HEK293 (cell line): ENCODE measurements around the gene DAZAP1.
A peak's percentile ranks its signal among the peaks of the same experiment; 100 is the strongest.

ENCODE experiments used
- CTCF ChIA-PET: fragments of 350-600 bp; formaldehyde crosslinking; extraction: SDS; loops from one replicate; lab custom pipeline; 2021; ENCODE audit warnings: antibody characterized with exemption; lab: Yijun Ruan, JAX
- POLR2A ChIA-PET: fragments of 300-600 bp; formaldehyde crosslinking; extraction: SDS; loops from one replicate; lab custom pipeline; 2020; ENCODE audit warnings: antibody characterized with exemption, inconsistent platforms; lab: Yijun Ruan, JAX
- H3K27ac ChIP-seq: fragments of 200-500 bp; sonication (Bioruptor generic); 2 replicates; pipeline ENCODE4 v1.5.1; 2014; ENCODE audit warnings: low read depth, low read length, control low read depth, inconsistent platforms; ENCODE audit errors: extremely low read depth
- H3K36me3 ChIP-seq, 2 experiments: fragments of 200-500 bp in 1 of 2; sonication (Bioruptor generic) in 1 of 2; 1 replicate in 1 of 2; 2 replicates in 1 of 2; pipeline ENCODE4 v1.5.1; 2014 to 2017; ENCODE audit warnings: inconsistent platforms in 2 of 2, low read length in 2 of 2; ENCODE audit not compliant: control insufficient read depth in 2 of 2, insufficient read depth in 1 of 2
- H3K4me1 ChIP-seq: fragments of 200-500 bp; sonication (Bioruptor generic); 2 replicates; pipeline ENCODE4 v1.5.1; 2014; ENCODE audit warnings: mild to moderate bottlenecking, low read length, inconsistent platforms; ENCODE audit not compliant: control insufficient read depth, insufficient read depth
- H3K4me3 ChIP-seq: 2 replicates; pipeline ENCODE4 v1.5.1; 2011; ENCODE audit warnings: low read depth, mild to moderate bottlenecking, control low read depth, low read length, moderate library complexity
- H3K9me3 ChIP-seq: fragments of 200-500 bp; sonication (Bioruptor generic); 2 replicates; pipeline ENCODE4 v1.5.1; 2014; ENCODE audit warnings: low read depth, low read length, inconsistent platforms; ENCODE audit not compliant: control insufficient read depth, insufficient read depth
- GLIS2 ChIP-seq: fragments of 450-650 bp; formaldehyde crosslinking; IDR thresholded peaks from 2 replicates; pipeline ENCODE4 v1.5.1; 2016; ENCODE audit warnings: missing biosample characterization, missing genetic modification characterization
- KLF1 ChIP-seq: fragments of 450-650 bp; formaldehyde crosslinking; IDR thresholded peaks from 2 replicates; pipeline ENCODE4 v1.5.1; 2016; ENCODE audit warnings: missing biosample characterization, missing genetic modification characterization
- KLF7 ChIP-seq: fragments of 450-650 bp; formaldehyde crosslinking; IDR thresholded peaks from 2 replicates; pipeline ENCODE4 v1.5.1; 2016; ENCODE audit warnings: missing biosample characterization, missing genetic modification characterization, borderline replicate concordance
- KLF8 ChIP-seq: fragments of 450-650 bp; formaldehyde crosslinking; IDR thresholded peaks from 2 replicates; pipeline ENCODE4 v1.5.1; 2016; ENCODE audit warnings: missing biosample characterization, missing genetic modification characterization
- KLF9 ChIP-seq: fragments of 450-650 bp; formaldehyde crosslinking; IDR thresholded peaks from 2 replicates; pipeline ENCODE4 v1.5.1; 2016; ENCODE audit warnings: missing biosample characterization, missing genetic modification characterization, low read depth
- REPIN1 ChIP-seq: fragments of 450-650 bp; formaldehyde crosslinking; IDR thresholded peaks from 2 replicates; pipeline ENCODE4 v1.5.1; 2017; ENCODE audit warnings: missing biosample characterization, missing genetic modification characterization, low read depth
- SP2 ChIP-seq: fragments of 450-650 bp; formaldehyde crosslinking; IDR thresholded peaks from 2 replicates; pipeline ENCODE4 v1.5.1; 2016; ENCODE audit warnings: missing biosample characterization, missing genetic modification characterization
- ZBTB1 ChIP-seq: fragments of 450-650 bp; formaldehyde crosslinking; IDR thresholded peaks from 2 replicates; pipeline ENCODE4 v1.5.1; 2016; ENCODE audit warnings: missing biosample characterization, missing genetic modification characterization
- ZBTB17 ChIP-seq: fragments of 450-650 bp; formaldehyde crosslinking; IDR thresholded peaks from 2 replicates; pipeline ENCODE4 v1.5.1; 2016; ENCODE audit warnings: missing biosample characterization, missing genetic modification characterization
- ZBTB20 ChIP-seq: fragments of 450-650 bp; formaldehyde crosslinking; IDR thresholded peaks from 2 replicates; pipeline ENCODE4 v1.5.1; 2016; ENCODE audit warnings: missing biosample characterization, missing genetic modification characterization
- ZBTB48 ChIP-seq: fragments of 450-650 bp; formaldehyde crosslinking; IDR thresholded peaks from 2 replicates; pipeline ENCODE4 v1.5.1; 2016; ENCODE audit warnings: missing biosample characterization, missing genetic modification characterization
- ZNF157 ChIP-seq: fragments of 450-650 bp; formaldehyde crosslinking; IDR thresholded peaks from 2 replicates; pipeline ENCODE4 v1.5.1; 2016; ENCODE audit warnings: missing biosample characterization, missing genetic modification characterization
- ZNF174 ChIP-seq: fragments of 450-650 bp; formaldehyde crosslinking; IDR thresholded peaks from 2 replicates; pipeline ENCODE4 v1.5.0; 2017; ENCODE audit warnings: missing biosample characterization, mild to moderate bottlenecking, missing genetic modification characterization
- ZNF2 ChIP-seq: fragments of 450-650 bp; formaldehyde crosslinking; IDR thresholded peaks from 2 replicates; pipeline ENCODE4 v1.5.1; 2016; ENCODE audit warnings: missing biosample characterization, missing genetic modification characterization
- ZNF24 ChIP-seq: fragments of 450-650 bp; formaldehyde crosslinking; IDR thresholded peaks from 2 replicates; pipeline ENCODE4 v1.5.1; 2016; ENCODE audit warnings: missing biosample characterization, missing genetic modification characterization
- ZNF335 ChIP-seq: fragments of 450-650 bp; formaldehyde crosslinking; conservative IDR thresholded peaks from 2 replicates; pipeline ENCODE4 v1.5.1; 2016; ENCODE audit warnings: missing biosample characterization, missing genetic modification characterization
- ZNF350 ChIP-seq: fragments of 450-650 bp; formaldehyde crosslinking; IDR thresholded peaks from 2 replicates; pipeline ENCODE4 v1.5.0; 2017; ENCODE audit warnings: missing biosample characterization, mild to moderate bottlenecking, missing genetic modification characterization
- ZNF394 ChIP-seq: fragments of 450-650 bp; formaldehyde crosslinking; IDR thresholded peaks from 2 replicates; pipeline ENCODE4 v1.5.1; 2016; ENCODE audit warnings: missing biosample characterization, missing genetic modification characterization, mild to moderate bottlenecking, moderate library complexity, borderline replicate concordance
- ZNF48 ChIP-seq: fragments of 450-650 bp; formaldehyde crosslinking; IDR thresholded peaks from 2 replicates; pipeline ENCODE4 v1.5.1; 2016; ENCODE audit warnings: missing biosample characterization, missing genetic modification characterization
- ZNF521 ChIP-seq: fragments of 450-650 bp; formaldehyde crosslinking; IDR thresholded peaks from 2 replicates; pipeline ENCODE4 v1.5.1; 2017; ENCODE audit warnings: missing biosample characterization, mild to moderate bottlenecking, missing genetic modification characterization
- ZNF600 ChIP-seq: fragments of 450-650 bp; formaldehyde crosslinking; IDR thresholded peaks from 2 replicates; pipeline ENCODE4 v1.5.1; 2016; ENCODE audit warnings: missing biosample characterization, missing genetic modification characterization
- ZNF624 ChIP-seq: fragments of 450-650 bp; formaldehyde crosslinking; IDR thresholded peaks from 2 replicates; pipeline ENCODE4 v1.5.1; 2017; ENCODE audit warnings: missing biosample characterization, missing genetic modification characterization
- ZNF707 ChIP-seq: fragments of 450-650 bp; formaldehyde crosslinking; IDR thresholded peaks from 2 replicates; pipeline ENCODE4 v1.5.1; 2016; ENCODE audit warnings: missing biosample characterization, missing genetic modification characterization
- ZNF776 ChIP-seq: fragments of 450-650 bp; formaldehyde crosslinking; IDR thresholded peaks from 2 replicates; pipeline ENCODE4 v1.5.0; 2017; ENCODE audit warnings: missing biosample characterization, missing genetic modification characterization, borderline replicate concordance
- TF ChIP-seq, protein P1 (sequence below): fragments of 450-650 bp; formaldehyde crosslinking; IDR thresholded peaks from 2 replicates; pipeline ENCODE4 v1.5.1; 2016; ENCODE audit warnings: missing biosample characterization, missing genetic modification characterization
- TF ChIP-seq, protein P2 (sequence below): fragments of 450-650 bp; formaldehyde crosslinking; IDR thresholded peaks from 2 replicates; pipeline ENCODE4 v1.5.1; 2017; ENCODE audit warnings: missing biosample characterization, missing genetic modification characterization
- TF ChIP-seq, protein P3 (sequence below): fragments of 450-650 bp; formaldehyde crosslinking; IDR thresholded peaks from 2 replicates; pipeline ENCODE4 v1.5.1; 2016; ENCODE audit warnings: missing biosample characterization, missing genetic modification characterization
- TF ChIP-seq, protein P4 (sequence below): fragments of 450-650 bp; formaldehyde crosslinking; IDR thresholded peaks from 2 replicates; pipeline ENCODE4 v1.5.1; 2016; ENCODE audit warnings: missing biosample characterization, missing genetic modification characterization
- TF ChIP-seq, protein P5 (sequence below): fragments of 450-650 bp; formaldehyde crosslinking; IDR thresholded peaks from 2 replicates; pipeline ENCODE4 v1.5.1; 2016; ENCODE audit warnings: missing biosample characterization, missing genetic modification characterization

The DAZAP1 gene

DNA sequence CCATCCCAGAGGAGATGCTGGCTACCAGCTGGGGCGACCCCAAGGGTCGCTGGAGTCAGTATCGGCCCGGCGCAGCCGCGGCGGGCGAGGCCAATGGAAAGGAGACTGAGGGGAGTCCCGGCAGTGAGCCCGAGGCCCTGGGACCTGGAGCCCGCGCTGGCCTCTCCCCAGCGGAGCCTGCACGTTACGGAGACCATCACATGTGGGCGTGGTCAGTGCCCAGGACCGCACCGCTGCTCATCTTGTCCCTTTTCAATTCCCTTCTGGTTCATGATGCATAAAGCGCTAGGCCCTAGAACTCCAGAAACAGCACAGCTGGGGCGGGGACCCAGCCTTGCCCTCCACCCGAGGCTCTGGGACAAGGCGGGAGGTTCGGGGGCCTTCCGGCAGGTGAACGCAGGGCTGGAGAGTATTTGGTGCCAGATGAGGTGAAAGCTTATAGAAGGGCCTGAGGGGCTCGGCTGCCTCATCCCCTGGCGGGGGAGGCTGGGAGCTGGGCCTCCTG is 63.7 kb downstream of the DAZAP1 start (continued):
- TF ChIP-seq, protein P1, sequence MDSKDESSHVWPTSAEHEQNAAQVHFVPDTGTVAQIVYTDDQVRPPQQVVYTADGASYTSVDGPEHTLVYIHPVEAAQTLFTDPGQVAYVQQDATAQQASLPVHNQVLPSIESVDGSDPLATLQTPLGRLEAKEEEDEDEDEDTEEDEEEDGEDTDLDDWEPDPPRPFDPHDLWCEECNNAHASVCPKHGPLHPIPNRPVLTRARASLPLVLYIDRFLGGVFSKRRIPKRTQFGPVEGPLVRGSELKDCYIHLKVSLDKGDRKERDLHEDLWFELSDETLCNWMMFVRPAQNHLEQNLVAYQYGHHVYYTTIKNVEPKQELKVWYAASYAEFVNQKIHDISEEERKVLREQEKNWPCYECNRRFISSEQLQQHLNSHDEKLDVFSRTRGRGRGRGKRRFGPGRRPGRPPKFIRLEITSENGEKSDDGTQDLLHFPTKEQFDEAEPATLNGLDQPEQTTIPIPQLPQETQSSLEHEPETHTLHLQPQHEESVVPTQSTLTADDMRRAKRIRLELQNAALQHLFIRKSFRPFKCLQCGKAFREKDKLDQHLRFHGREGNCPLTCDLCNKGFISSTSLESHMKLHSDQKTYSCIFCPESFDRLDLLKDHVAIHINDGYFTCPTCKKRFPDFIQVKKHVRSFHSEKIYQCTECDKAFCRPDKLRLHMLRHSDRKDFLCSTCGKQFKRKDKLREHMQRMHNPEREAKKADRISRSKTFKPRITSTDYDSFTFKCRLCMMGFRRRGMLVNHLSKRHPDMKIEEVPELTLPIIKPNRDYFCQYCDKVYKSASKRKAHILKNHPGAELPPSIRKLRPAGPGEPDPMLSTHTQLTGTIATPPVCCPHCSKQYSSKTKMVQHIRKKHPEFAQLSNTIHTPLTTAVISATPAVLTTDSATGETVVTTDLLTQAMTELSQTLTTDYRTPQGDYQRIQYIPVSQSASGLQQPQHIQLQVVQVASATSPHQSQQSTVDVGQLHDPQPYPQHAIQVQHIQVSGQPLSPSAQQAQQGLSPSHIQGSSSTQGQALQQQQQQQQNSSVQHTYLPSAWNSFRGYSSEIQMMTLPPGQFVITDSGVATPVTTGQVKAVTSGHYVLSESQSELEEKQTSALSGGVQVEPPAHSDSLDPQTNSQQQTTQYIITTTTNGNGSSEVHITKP = peak; percentile 99
- TF ChIP-seq, protein P2, sequence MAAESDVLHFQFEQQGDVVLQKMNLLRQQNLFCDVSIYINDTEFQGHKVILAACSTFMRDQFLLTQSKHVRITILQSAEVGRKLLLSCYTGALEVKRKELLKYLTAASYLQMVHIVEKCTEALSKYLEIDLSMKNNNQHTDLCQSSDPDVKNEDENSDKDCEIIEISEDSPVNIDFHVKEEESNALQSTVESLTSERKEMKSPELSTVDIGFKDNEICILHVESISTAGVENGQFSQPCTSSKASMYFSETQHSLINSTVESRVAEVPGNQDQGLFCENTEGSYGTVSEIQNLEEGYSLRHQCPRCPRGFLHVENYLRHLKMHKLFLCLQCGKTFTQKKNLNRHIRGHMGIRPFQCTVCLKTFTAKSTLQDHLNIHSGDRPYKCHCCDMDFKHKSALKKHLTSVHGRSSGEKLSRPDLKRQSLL (tag by site-specific recombination) = peak; percentile 92
- TF ChIP-seq ZBTB20 (tag by site-specific recombination) (peak; percentile 94), KLF9 (tag by site-specific recombination) (peak; percentile 89), ZNF335 (tag by site-specific recombination) (peak; percentile 93), ZNF24 (tag by site-specific recombination) (0 out of 2 replicates have a peak, but pooled peaks have one; percentile 34), ZNF600 (tag by site-specific recombination) (peak; percentile 75), ZBTB48 (tag by site-specific recombination) (0 out of 2 replicates have a peak, but pooled peaks have one; percentile 49), SP2 (tag by site-specific recombination) (peak; percentile 1; the same call in 1 of the 2 replicates), GLIS2 (tag by site-specific recombination) (0 out of 2 replicates have a peak, but pooled peaks have one; percentile 5), ZBTB17 (tag by site-specific recombination) (peak; percentile 46)
- TF ChIP-seq, protein P3, sequence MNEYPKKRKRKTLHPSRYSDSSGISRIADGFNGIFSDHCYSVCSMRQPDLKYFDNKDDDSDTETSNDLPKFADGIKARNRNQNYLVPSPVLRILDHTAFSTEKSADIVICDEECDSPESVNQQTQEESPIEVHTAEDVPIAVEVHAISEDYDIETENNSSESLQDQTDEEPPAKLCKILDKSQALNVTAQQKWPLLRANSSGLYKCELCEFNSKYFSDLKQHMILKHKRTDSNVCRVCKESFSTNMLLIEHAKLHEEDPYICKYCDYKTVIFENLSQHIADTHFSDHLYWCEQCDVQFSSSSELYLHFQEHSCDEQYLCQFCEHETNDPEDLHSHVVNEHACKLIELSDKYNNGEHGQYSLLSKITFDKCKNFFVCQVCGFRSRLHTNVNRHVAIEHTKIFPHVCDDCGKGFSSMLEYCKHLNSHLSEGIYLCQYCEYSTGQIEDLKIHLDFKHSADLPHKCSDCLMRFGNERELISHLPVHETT = 0 out of 2 replicates have a peak, but pooled peaks have one; percentile 0

DNA sequence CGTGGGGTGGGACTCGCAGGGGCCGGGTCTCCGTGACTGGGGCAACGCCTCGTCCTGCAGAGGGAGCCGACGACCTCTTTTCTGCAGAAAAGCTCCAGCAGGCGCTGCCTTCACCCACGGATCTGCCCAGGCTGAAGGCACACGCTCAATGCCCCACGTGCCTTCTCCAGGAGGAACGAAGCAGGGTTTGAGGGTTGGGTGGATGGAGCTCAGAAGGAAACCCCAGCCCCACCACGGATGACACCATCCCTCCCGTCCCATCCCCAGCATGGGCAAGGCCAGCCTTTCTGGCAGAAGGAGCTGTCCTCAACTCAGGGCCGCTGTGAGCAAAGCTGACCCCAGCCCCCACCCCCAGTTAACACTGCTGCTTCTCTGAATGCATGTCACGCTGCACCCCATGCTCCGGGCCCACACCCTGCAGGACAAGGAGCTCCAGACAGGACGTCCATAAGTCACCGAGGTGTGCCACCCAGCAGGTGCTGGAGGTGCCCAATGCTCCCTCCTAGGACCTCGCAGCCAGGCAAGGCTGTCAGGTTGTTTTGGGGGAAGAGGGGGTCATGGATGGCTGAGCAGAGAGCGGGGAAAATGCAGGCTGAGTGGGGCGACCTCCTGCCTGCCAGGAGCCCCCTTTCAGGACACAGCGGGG is 64.3 kb downstream of the DAZAP1 start:
- ChIA-PET POLR2A (interaction anchor here (0.8 to 2.2 kb wide), 7 partner anchors 13 to 93 kb away, joined by 3 to 6 read pairs (median 4); partner anchors contain the start of gene REEP6), CTCF (interaction anchor here (0.9 to 1.1 kb wide), 2 partner anchors 192 to 206 kb away, joined by 3 to 4 read pairs; no protein-coding TSS in a partner anchor)
- no peak overlapping the region; the same call in 1 of the 2 replicates for H3K27ac ChIP-seq
- no peaks in the 10 kb centered on the region for H3K9me3 ChIP-seq
- peaks cover 12% of the 10 kb centered on the region for H3K4me1 ChIP-seq
- H3K36me3 ChIP-seq = peaks cover 0 to 22% of the 10 kb centered on the region in 2 experiments; a peak in 2 of 3 replicates
- no peak overlapping the region for H3K4me3 ChIP-seq
- TF ChIP-seq ZNF521 (tag by site-specific recombination) (no peak), ZNF2 (tag by site-specific recombination) (no peak), KLF8 (tag by site-specific recombination) (no peak), ZNF776 (tag by site-specific recombination) (no peak), ZNF174 (tag by site-specific recombination) (no peak), ZNF350 (tag by site-specific recombination) (no peak), ZNF48 (tag by site-specific recombination) (no peak), ZNF707 (tag by site-specific recombination) (no peak), ZNF624 (tag by site-specific recombination) (no peak), KLF1 (tag by site-specific recombination) (0 out of 2 replicates have a peak, but pooled peaks have one; percentile 7), ZNF157 (no peak), REPIN1 (tag by site-specific recombination) (no peak), ZNF394 (tag by site-specific recombination) (no peak), KLF7 (tag by site-specific recombination) (no peak), ZBTB1 (tag by site-specific recombination) (no peak)
- TF ChIP-seq, protein P4, sequence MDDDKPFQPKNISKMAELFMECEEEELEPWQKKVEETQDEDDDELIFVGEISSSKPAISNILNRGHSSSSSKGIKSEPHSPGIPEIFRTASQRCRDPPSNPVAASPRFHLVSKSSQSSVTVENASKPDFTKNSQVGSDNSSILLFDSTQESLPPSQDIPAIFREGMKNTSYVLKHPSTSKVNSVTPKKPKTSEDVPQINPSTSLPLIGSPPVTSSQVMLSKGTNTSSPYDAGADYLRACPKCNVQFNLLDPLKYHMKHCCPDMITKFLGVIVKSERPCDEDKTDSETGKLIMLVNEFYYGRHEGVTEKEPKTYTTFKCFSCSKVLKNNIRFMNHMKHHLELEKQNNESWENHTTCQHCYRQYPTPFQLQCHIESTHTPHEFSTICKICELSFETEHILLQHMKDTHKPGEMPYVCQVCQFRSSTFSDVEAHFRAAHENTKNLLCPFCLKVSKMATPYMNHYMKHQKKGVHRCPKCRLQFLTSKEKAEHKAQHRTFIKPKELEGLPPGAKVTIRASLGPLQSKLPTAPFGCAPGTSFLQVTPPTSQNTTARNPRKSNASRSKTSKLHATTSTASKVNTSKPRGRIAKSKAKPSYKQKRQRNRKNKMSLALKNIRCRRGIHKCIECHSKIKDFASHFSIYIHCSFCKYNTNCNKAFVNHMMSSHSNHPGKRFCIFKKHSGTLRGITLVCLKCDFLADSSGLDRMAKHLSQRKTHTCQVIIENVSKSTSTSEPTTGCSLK (tag by site-specific recombination) = no peak
- TF ChIP-seq, protein P5, sequence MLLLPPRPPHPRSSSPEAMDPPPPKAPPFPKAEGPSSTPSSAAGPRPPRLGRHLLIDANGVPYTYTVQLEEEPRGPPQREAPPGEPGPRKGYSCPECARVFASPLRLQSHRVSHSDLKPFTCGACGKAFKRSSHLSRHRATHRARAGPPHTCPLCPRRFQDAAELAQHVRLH (tag by site-specific recombination) = no peak
